SK-N-MC (cell line): ENCODE measurements around the gene ABR.

Experiments
- EZH2 ChIP-seq: fragments of 200-600 bp; sonication (generic); IDR thresholded peaks from one replicate; pipeline ENCODE4 v1.6.1; 2017; ENCODE audit warnings: antibody characterized with exemption
- FOXP2 ChIP-seq: optimal IDR thresholded peaks from 2 replicates; pipeline ENCODE3; 2011; ENCODE audit warnings: mild to moderate bottlenecking, moderate library complexity; ENCODE audit not compliant: insufficient read depth; ENCODE audit errors: extremely low read length, control extremely low read depth
- POLR2AphosphoS5 ChIP-seq: IDR thresholded peaks from 2 replicates; pipeline ENCODE4 v1.6.1; 2012; ENCODE audit warnings: mild to moderate bottlenecking, low read depth, low read length, borderline replicate concordance

DNA sequence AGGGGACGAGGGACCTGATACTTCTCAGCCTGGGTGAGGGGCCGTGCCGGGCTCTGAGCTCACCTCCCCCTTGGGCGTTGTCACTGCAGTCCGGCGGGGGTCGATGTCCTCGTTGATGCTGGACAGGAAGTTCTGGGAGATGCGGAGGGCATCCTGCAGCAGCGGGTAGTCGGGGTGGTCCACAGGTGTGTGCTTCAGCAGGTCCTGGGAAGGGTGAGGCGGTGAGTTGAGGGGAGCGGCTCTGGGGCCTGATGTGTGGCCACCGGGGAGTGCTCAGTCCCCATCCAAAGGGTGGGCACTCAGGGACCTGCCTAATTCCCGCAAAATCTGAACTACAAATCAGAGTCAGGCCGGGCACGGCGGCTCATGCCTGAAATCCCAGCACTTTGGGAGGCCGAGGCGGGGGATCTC lies 107.2 kb downstream of the ABR start:
- TF ChIP-seq EZH2 (no peak), POLR2AphosphoS5 (no peak), FOXP2 (no peak)
